Fibroblast of pulmonary artery (primary cell): ENCODE results near the gene SCMH1.

Source experiments
- DNase-seq: peaks from one replicate; pipeline ENCODE4 v3.0.0-alpha.2; 2010; ENCODE audit warnings: low read depth
- H3K4me3 ChIP-seq: replicated peaks from 2 replicates; pipeline ENCODE4 v1.5.1; 2011; ENCODE audit warnings: low read depth, mild to moderate bottlenecking, control low read depth, low read length, moderate library complexity
- CTCF ChIP-seq: IDR thresholded peaks from 2 replicates; pipeline ENCODE4 v1.5.1; 2011; ENCODE audit warnings: mild to moderate bottlenecking, control low read depth, low read length, inconsistent platforms; ENCODE audit errors: missing control alignments

The SCMH1 gene

GRCh38 chr1:41015897-41016470, 226.1 kb downstream of the SCMH1 start:
- no peak overlapping the region for H3K4me3 ChIP-seq
- TF ChIP-seq CTCF = no peak
- DNase-seq = no peak

- H3K4me3 ChIP-seq = no peak overlapping the region
- no peak for TF ChIP-seq CTCF
- no peak for DNase-seq
Observed at GRCh38 chr1:41015281-41015896, 226.7 kb downstream of the SCMH1 start.

- no peak for DNase-seq
- no peak overlapping the region for H3K4me3 ChIP-seq
- no peak for TF ChIP-seq CTCF
Observed at GRCh38 chr1:41014871-41015270, 227.2 kb downstream of the SCMH1 start.

GRCh38 chr1:41013796-41014195, 228.3 kb downstream of the SCMH1 start:
- DNase-seq = peak; percentile 60
- no peak overlapping the region for H3K4me3 ChIP-seq
- TF ChIP-seq CTCF = no peak

- no peak for DNase-seq
- TF ChIP-seq CTCF = no peak
- no peak overlapping the region for H3K4me3 ChIP-seq
Observed at GRCh38 chr1:41013024-41013423, 229.1 kb downstream of the SCMH1 start.

GRCh38 chr1:41010345-41010744, 231.8 kb downstream of the SCMH1 start:
- no peak for TF ChIP-seq CTCF
- no peak overlapping the region for H3K4me3 ChIP-seq
- no peak for DNase-seq

GRCh38 chr1:41009466-41009865, 232.6 kb downstream of the SCMH1 start:
- no peak for DNase-seq

More at GRCh38 chr1:41009466-41009865, 232.6 kb downstream of the SCMH1 start:
- no peak overlapping the region for H3K4me3 ChIP-seq
- TF ChIP-seq CTCF = no peak
